HG02943 (cell line): ENCODE results near the gene FMOD.
"Not testable (repeated sequence)": the region's sequence is repeated elsewhere in the genome, so short reads cannot be mapped to it uniquely, and the experiment has no call there.

ENCODE experiments used
- ATAC-seq: cut with Tn5 transposase; IDR thresholded peaks from one replicate; pipeline ENCODE4 v1.9.1; 2021; ENCODE audit warnings: mild to moderate bottlenecking, low read depth, moderate library complexity; ENCODE audit not compliant: unreplicated experiment

The FMOD gene

DNA sequence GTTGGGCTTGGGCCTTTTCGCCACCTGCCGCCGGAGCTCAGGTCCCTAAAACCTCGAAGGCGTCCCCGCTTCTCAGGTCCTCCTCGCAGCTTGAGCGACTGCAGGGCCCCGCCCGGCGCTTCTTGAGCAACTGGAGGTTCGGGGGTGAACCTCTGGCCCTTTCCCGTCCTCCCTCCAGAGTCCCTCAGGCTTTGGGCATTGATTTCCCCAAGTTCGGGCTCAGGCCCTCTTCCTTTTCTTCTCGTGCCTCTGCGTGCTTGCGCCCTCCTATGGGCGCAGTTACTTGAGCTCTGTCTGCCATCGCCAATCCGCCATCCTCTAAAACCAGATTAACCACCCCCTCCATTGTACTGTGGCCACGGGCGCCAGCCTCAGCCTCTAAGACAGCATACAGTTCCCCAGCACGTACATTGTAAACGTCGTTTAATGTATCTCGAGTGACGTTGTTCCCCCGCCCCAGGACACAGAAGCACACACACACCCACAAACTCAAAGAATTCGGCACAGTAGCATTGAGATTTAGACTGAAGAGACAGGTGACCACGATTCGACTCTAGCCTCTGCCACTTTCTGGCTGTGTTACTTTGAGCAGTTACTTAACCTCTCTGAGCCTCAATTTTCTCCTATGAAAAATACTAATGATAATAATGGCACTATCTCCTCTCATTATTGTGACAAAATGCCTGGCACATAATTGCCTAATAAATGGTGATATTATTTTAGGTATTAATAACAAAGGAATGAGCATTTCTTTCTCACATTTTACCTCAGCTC lies 23.1 kb downstream of the FMOD start:
- ATAC-seq: peak; percentile 9

GRCh38 chr1:203326830-203327683 lies 23.9 kb downstream of the FMOD start:
- peak; percentile 59 for ATAC-seq

DNA sequence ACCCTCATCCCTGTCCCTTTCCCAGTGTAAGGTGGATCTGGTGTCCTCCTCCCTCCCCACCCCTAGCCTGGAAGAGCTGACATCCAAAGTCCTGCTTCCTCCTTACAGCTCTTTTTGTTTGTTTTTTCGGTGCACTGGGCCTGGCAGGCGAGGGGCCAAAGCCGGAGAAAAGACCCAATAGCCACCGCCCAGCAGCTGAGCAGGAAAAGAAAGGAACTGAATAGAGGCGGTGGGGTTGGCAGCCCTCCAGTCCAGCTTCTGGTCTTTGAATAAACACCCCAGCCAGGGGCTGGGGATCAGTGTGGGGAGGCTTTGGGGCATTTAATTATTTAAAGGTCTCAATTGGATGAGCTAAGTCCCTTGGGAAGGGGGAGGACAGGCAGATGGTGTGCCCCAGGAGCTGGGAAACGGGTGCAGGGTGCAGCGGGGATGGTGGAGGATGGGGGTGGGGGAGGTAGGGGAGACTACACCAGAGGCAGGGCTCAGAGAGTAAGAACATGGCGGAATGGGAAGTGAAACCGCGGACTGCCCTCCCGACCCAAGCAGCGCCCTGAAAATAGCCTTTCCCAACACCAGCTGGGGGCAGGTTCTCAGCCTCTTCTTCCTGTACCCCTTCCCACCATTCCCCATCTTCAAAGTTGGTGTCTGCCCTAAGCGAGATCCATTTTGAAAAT lies 25.4 kb downstream of the FMOD start:
- ATAC-seq: no peak

DNA sequence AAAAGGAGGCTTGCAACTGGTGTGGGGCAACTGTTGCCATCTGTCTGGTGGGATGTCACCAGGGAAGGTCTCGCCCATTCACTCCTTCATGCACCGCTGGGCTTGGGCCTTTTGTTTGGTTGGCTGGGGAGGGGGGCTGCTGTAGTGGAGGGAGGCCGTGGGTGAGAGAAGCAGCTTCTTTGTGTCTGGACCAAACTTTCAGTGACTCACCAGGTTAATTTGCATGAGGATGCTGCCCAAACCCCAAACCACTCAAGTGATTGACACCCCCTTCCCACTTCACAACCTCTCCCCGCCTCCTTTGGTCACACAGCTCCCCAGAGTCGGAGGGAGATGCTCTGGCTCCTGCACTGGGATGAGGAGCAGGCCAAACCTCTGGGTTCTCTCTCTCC lies 25.9 kb downstream of the FMOD start:
- ATAC-seq: peak; percentile 36

DNA sequence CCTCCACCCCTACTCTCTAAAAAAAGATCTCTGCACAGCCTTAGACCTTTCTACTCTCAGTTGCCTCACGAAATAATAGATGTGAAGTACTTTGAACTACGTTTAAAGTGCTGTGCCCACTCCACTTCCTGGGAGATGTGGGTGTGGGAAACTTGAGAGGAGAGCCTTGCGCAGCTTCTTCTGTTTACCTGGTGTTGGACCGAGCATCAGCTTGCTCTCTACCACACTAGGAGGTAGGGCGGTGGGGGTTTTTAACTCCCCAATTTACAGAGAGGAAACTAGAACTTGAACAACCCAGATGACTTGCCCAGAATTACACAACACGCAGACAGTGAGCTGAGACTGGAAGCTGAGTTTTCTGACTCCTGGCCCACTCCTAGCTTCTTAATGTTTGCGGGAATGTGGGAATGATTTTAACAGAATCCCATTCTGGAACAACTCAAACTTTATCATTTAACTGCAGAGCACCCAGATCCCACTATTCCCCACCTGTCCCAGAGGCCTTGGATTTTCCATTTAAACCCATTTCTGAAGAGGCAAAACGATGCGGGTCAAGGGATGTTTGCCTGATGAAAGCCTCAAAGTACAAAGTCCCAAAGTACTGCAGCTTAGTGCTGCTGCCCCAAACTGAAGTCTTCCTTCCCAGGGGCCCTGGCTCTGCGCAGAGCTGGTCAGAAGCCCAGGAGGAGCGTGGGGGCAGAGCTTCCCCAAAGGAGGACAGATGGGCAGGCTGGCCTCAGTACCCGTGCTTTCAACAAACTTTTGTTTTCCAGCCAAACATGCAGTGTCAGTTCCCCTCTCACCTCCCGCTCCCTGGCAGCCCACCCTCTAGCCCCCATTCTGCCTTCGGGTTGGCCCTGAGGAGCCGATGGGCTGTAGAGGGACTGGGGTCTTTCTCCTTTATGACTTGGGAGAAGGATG lies 26.6 kb downstream of the FMOD start:
- ATAC-seq: no peak

DNA sequence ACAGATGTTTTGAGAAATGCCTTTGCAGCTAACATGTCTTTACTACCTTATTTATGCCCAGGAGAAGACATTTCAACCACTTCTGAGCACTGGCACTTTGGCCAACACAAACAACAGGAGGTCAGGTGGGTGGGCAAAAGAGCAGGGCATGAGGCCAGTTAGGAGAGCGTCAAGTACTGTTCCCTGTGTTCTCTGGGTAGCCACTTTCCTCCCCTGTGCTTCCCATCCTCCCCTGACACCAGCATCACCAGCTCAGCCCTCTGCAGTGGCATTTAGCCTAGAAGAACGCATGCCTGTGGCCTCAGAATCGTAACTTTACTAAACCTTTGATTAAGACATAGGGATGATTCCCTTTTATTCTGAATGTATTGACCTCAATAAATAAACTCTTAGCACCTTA lies 27.3 kb downstream of the FMOD start:
- no peak for ATAC-seq

DNA sequence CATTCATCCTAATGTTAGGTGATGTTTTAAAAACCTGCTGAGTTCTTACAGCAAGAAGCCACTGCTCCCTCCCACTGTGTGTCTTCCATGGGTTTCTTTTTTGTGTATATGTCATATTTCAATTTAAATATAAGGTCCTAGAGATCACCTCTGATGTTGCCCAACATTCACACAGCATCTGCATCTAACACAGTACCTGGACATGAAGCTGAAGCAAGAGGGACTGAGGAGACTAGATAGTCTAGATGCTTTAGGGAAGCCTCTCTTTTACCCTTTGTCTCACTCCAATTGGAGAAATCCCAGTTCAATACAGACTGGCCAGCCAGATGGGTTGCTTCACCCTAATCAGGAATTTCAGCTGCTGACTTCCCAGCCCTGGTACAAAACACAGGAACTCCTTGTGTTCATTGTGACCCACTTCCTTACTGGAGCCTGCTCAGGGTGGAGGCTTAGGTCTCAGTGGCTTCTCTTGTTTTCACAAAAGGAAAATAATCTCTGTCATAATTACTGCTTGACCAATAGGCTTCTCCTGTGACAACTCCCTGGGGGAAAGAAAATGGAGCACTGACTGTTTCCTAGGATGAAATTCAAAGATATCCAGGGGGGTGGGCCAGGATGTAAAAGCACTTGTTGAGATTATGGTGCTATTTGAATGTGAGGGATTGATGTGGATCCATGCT lies 28.3 kb downstream of the FMOD start:
- ATAC-seq: no peak

GRCh38 chr1:203321273-203322052 lies 29.5 kb downstream of the FMOD start:
- no peak for ATAC-seq

GRCh38 chr1:203320591-203321272 lies 30.2 kb downstream of the FMOD start:
- peak; percentile 58 for ATAC-seq

DNA sequence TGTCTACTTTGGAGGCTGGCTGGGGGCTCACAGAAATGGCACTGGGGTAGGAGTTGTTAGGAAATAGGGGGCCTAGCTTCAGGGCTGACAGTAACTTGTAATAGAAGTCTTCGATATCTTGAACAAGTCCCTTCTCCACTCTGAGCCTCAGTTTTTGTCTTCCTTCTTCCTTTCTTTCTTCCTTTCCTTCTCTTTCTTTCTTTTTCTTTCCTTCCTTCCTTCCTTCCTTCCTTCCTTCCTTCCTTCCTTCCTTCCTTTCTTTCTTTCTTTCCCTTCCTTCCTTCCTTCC lies 32.7 kb downstream of the FMOD start:
- no peak for ATAC-seq

- ATAC-seq: no peak
Observed at GRCh38 chr1:203317429-203318228, 33.3 kb downstream of the FMOD start.

GRCh38 chr1:203316626-203317093 lies 34.3 kb downstream of the FMOD start:
- no peak for ATAC-seq

- ATAC-seq: not testable (repeated sequence)
Observed at GRCh38 chr1:203314025-203314759, 36.7 kb downstream of the FMOD start.

DNA sequence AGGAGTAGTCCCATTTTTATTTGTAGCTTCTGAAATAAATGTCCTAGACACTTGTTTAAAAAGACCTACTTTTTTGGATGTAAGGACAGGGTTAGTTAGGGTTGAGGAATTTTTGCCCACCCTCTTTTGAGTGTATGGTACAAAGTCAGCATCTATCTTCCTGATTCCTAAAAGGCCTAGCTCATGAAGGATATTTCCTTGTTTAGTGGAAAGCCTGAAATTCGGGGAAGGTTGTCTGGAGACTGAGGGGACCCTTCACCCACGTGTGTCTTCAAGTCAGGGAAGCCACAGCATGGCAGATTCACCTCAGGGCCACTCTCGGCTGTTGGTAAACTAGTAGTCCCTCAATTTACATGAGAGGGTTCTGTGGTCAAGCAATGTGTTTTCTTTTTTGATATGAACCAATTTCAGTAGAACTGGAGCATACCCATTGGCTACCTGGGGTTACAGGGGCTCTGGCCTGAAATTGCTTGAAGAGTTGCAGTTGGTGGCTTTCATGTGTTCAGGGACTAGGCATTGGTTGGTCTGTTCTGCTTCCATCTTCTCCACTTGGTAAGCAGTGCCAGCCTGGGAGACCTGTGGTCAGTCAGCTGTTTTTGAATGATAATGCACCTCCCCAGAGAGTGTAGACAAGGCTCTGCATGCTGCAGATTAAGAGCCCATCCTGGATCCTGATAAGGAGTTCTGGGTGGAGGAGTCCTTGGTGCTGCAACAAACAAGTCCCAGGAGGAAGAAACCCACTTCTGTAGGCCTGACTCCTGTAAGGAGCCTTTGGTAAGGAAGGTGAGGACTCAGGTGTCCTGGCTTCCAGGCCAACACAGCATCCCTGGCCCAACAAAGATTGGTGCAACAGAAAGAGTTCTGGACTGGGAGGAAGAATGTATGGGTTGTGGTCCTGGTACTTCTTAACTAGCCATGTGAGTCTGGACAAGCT lies 39.3 kb downstream of the FMOD start:
- ATAC-seq: no peak

GRCh38 chr1:203308923-203309331 lies 42.0 kb downstream of the FMOD start:
- ATAC-seq: no peak
